ENCODE results near the gene USE1. TPM values are rescaled to one million over a fixed set of nuclear protein-coding genes. Genes with fewer than 3 reads are reported as not detected.
A peak's percentile ranks its signal among the peaks of the same experiment; 100 is the strongest.

Gene USE1
- total RNA-seq, 1 donor from 2014 or later: 37.5 TPM

DNA sequence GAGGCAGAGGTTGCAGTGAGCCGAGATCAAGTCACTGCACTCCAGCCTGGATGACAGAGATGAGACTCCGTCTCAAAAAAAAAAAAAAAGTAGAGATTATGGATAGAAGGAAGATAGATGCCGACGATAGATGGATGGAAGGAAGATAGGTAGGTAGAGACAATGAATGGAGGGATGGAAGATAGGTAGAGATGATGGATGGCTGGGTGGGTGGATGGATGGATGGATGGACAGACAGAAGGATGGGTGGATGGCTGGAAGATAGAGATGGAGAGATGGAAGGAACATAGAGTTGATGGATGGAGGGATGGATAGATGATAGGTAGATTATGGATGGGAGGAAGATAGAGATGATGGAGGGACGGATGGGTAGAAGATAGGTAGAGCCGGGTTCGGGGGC, 18.5 kb upstream of the USE1 start:
- no peak for DNase-seq (ENCODE audit: extremely low spot score, unreplicated experiment)
- H3K4me1 Mint-ChIP-seq (ENCODE audit: unreplicated experiment): no peaks in the 10 kb centered on the region
- H3K27ac Mint-ChIP-seq (ENCODE audit: unreplicated experiment): no peak overlapping the region
- no peaks in the 10 kb centered on the region for H3K27me3 Mint-ChIP-seq (ENCODE audit: unreplicated experiment)
- H3K4me3 Mint-ChIP-seq (ENCODE audit: unreplicated experiment): no peak overlapping the region
- no peaks in the 10 kb centered on the region for H3K9me3 Mint-ChIP-seq (ENCODE audit: unreplicated experiment)
- peaks cover 47% of the 10 kb centered on the region for H3K36me3 Mint-ChIP-seq (ENCODE audit: unreplicated experiment)
- TF ChIP-seq CTCF (IDR thresholded peaks at IDR 0.05): no peak

GRCh38 chr19:17197666-17198065, 17.5 kb upstream of the USE1 start:
- no peak overlapping the region for H3K4me3 Mint-ChIP-seq (ENCODE audit: unreplicated experiment)
- H3K4me1 Mint-ChIP-seq (ENCODE audit: unreplicated experiment): no peaks in the 10 kb centered on the region
- no peak overlapping the region for H3K27ac Mint-ChIP-seq (ENCODE audit: unreplicated experiment)
- peaks cover 58% of the 10 kb centered on the region for H3K36me3 Mint-ChIP-seq (ENCODE audit: unreplicated experiment)
- no peak for DNase-seq (ENCODE audit: extremely low spot score, unreplicated experiment)
- H3K27me3 Mint-ChIP-seq (ENCODE audit: unreplicated experiment): no peaks in the 10 kb centered on the region
- no peaks in the 10 kb centered on the region for H3K9me3 Mint-ChIP-seq (ENCODE audit: unreplicated experiment)
- no peak for TF ChIP-seq CTCF (IDR thresholded peaks at IDR 0.05)

DNA sequence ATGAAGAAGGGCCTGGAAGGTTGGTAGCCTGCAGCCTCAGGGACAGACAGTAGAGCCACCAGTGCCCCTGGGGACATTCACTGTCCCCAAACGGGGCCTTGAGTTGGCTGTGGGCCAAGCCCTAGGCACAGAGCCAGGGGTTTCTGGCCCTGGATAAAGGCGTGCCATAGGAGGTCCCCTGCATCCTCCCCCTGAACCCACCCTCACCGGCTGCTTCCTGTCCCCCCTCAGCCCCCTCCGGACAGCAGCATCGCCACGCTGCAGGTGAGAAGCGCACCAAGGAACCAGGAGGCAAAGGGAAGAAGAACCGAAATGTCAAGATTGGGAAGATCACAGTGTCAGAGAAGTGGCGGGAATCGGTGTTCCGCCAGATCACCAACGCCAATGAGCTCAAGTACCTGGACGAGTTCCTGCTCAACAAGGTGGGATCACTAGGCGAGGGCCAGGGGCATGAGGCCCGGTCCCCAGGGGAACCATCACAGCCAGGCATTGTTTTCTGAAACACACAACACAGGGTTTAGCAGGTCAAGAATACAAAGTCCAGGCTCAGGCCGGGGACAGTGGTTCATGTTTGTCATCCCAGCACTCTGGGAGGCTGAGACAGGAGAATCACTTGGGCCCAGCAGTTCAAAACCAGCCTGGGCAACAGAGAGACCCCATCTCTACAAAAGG, 14.6 kb upstream of the USE1 start:
- H3K27ac Mint-ChIP-seq (ENCODE audit: unreplicated experiment): no peak overlapping the region
- H3K36me3 Mint-ChIP-seq (ENCODE audit: unreplicated experiment): peaks cover 65% of the 10 kb centered on the region
- H3K27me3 Mint-ChIP-seq (ENCODE audit: unreplicated experiment): no peaks in the 10 kb centered on the region
- H3K9me3 Mint-ChIP-seq (ENCODE audit: unreplicated experiment): no peaks in the 10 kb centered on the region
- DNase-seq (ENCODE audit: extremely low spot score, unreplicated experiment): no peak
- no peak overlapping the region for H3K4me3 Mint-ChIP-seq (ENCODE audit: unreplicated experiment)
- no peak for TF ChIP-seq CTCF (IDR thresholded peaks at IDR 0.05)
- no peaks in the 10 kb centered on the region for H3K4me1 Mint-ChIP-seq (ENCODE audit: unreplicated experiment)

- H3K27me3 Mint-ChIP-seq (ENCODE audit: unreplicated experiment): no peaks in the 10 kb centered on the region
- peaks cover 59% of the 10 kb centered on the region for H3K36me3 Mint-ChIP-seq (ENCODE audit: unreplicated experiment)
- peak; percentile 67 for DNase-seq (ENCODE audit: extremely low spot score, unreplicated experiment)
- H3K4me3 Mint-ChIP-seq (ENCODE audit: unreplicated experiment): no peak overlapping the region
- H3K4me1 Mint-ChIP-seq (ENCODE audit: unreplicated experiment): no peaks in the 10 kb centered on the region
- H3K27ac Mint-ChIP-seq (ENCODE audit: unreplicated experiment): no peak overlapping the region
- no peaks in the 10 kb centered on the region for H3K9me3 Mint-ChIP-seq (ENCODE audit: unreplicated experiment)
- no peak for TF ChIP-seq CTCF (IDR thresholded peaks at IDR 0.05)
Measured at GRCh38 chr19:17202249-17202648, 12.9 kb upstream of the USE1 start.

GRCh38 chr19:17202713-17203112, 12.4 kb upstream of the USE1 start:
- no peaks in the 10 kb centered on the region for H3K4me1 Mint-ChIP-seq (ENCODE audit: unreplicated experiment)
- DNase-seq (ENCODE audit: extremely low spot score, unreplicated experiment): peak; percentile 77

More at GRCh38 chr19:17202713-17203112, 12.4 kb upstream of the USE1 start:
- peaks cover 54% of the 10 kb centered on the region for H3K36me3 Mint-ChIP-seq (ENCODE audit: unreplicated experiment)
- no peaks in the 10 kb centered on the region for H3K27me3 Mint-ChIP-seq (ENCODE audit: unreplicated experiment)
- H3K27ac Mint-ChIP-seq (ENCODE audit: unreplicated experiment): no peak overlapping the region
- no peak for TF ChIP-seq CTCF (IDR thresholded peaks at IDR 0.05)
- no peaks in the 10 kb centered on the region for H3K9me3 Mint-ChIP-seq (ENCODE audit: unreplicated experiment)
- H3K4me3 Mint-ChIP-seq (ENCODE audit: unreplicated experiment): no peak overlapping the region

Data from osteocyte (in vitro differentiated cells).